Spleen (tissue), 11 donors: Measurements from ENCODE around the gene FSTL1. TPM values are rescaled to one million over a fixed set of nuclear protein-coding genes. Genes with fewer than 3 reads are reported as not detected.

Experiments
- DNase-seq: peaks from one replicate; pipeline ENCODE4 v3.0.0-alpha.2; 2020
- H3K27ac ChIP-seq, 8 donors: fragments of 200-600 bp; sonication (generic) in 7 of 8; 1 replicate in 4 of 8; 2 replicates in 4 of 8; pipeline versions ENCODE4 v1.5.0 to v1.8.0; 2016 to 2021; ENCODE audit warnings: inconsistent platforms in 4 of 8, mild to moderate bottlenecking in 4 of 8, moderate library complexity in 1 of 8
- H3K27me3 ChIP-seq, 7 donors: fragments of 200-600 bp; sonication (generic) in 6 of 7; replicated peaks in 1 of 7; 1 replicate in 4 of 7; 2 replicates in 3 of 7; pipeline versions ENCODE4 v1.5.0 to v1.8.0; 2016 to 2021; ENCODE audit warnings: inconsistent platforms in 3 of 7, mild to moderate bottlenecking in 1 of 7
- H3K36me3 ChIP-seq, 6 donors: fragments of 200-600 bp; sonication (generic) in 5 of 6; 1 replicate in 4 of 6; 2 replicates in 2 of 6; pipeline versions ENCODE4 v1.5.0 to v1.8.0; 2016 to 2021; ENCODE audit warnings: inconsistent platforms in 2 of 6
- H3K4me1 ChIP-seq, 6 donors: fragments of 200-600 bp; sonication (generic) in 5 of 6; 1 replicate in 3 of 6; 2 replicates in 3 of 6; pipeline versions ENCODE4 v1.5.0 to v1.8.0; 2016 to 2021; ENCODE audit warnings: inconsistent platforms in 3 of 6
- H3K4me3 ChIP-seq, 8 donors: fragments of 200-600 bp; sonication (generic) in 7 of 8; 1 replicate in 4 of 8; 2 replicates in 4 of 8; pipeline versions ENCODE4 v1.5.0 to v1.8.0; 2016 to 2021; ENCODE audit warnings: inconsistent platforms in 4 of 8, mild to moderate bottlenecking in 4 of 8, moderate library complexity in 2 of 8
- H3K9me3 ChIP-seq, 8 donors: fragments of 200-600 bp; sonication (generic) in 7 of 8; 1 replicate in 4 of 8; 2 replicates in 4 of 8; pipeline versions ENCODE4 v1.5.0 to v1.8.0; 2016 to 2021; ENCODE audit warnings: inconsistent platforms in 4 of 8
- POLR2A ChIP-seq, 3 donors: fragments of 450-650 bp; IDR thresholded peaks; one replicate each; pipeline ENCODE4 v1.5.1; 2017; ENCODE audit warnings: antibody characterized with exemption in 3 of 3, mild to moderate bottlenecking in 1 of 3
- POLR2AphosphoS5 ChIP-seq, 3 donors: sonication (generic); formaldehyde crosslinking; IDR thresholded peaks; one replicate each; pipeline ENCODE4 v1.5.1; 2017; ENCODE audit warnings: antibody characterized with exemption in 3 of 3
- WGBS, 5 donors: extraction: QIAGEN DNeasy Blood & Tissue Kit in 3 of 5; methylation state at CpG; one replicate each; pipeline versions ENCODE4 v1.1.5 to v1.1.7; 2013 to 2018; 5-methylcytosine and 5-hydroxymethylcytosine counted together
- intact Hi-C: fragments of 100-400 bp; cut with DNase I; formaldehyde crosslinking; loops from one replicate; pipeline ENCODE4 v1.15.0; 2023; ENCODE audit warnings: low total_unique reads
- polyA plus RNA-seq, 3 donors: library from polyadenylated mRNA; stranded (reverse); fragments of 200-250 nt; gene quantifications; one replicate each; pipeline ENCODE4 v1.2.1, GENCODE V29; 2013
- total RNA-seq, 7 donors: library from RNA; depleted of rRNA in 3 of 7; stranded (reverse); fragments of >200 nt in 3 of 7; fragmentation: NEBNext Ultra II Directional in 4 of 7; extraction: Animal tissue kit (Norgen Biotek cat#: 25700) in 4 of 7; gene quantifications; one replicate each; pipeline versions ENCODE4 v1.1.0 to v1.2.1, GENCODE V29; 2016 to 2021
- TF ChIP-seq, protein P1 (sequence below), 11 experiments: fragments of 200-600 bp in 7 of 11; fragments of 450-650 bp in 4 of 11; sonication (generic) in 4 of 11; IDR thresholded peaks in 8 of 11; conservative IDR thresholded peaks in 3 of 11; 1 replicate in 7 of 11; 2 replicates in 4 of 11; pipeline versions ENCODE4 v1.4.0 to v1.8.0; 2016 to 2021; ENCODE audit warnings: antibody characterized with exemption in 11 of 11, inconsistent platforms in 4 of 11, mild to moderate bottlenecking in 1 of 11
- donor health status: healthy with polysubstance abuse.
- donor health status: DM: no; HTN: no; CAD: no; lungs with moderate emphysema.
- donor health status: DM: no; HTN: no; CAD: no.
- donor health status: Bipolar disorder and iron deficiency.
- donor health status: healthy.
- donor health status: DM: no; HTN: no; CAD: no.
- donor health status: DM: yes; HTN: yes; CAD: no.

FSTL1 gene
- total and polyA plus RNA-seq, 10 donors: 6.7 to 228 (median 99.3) TPM

DNA sequence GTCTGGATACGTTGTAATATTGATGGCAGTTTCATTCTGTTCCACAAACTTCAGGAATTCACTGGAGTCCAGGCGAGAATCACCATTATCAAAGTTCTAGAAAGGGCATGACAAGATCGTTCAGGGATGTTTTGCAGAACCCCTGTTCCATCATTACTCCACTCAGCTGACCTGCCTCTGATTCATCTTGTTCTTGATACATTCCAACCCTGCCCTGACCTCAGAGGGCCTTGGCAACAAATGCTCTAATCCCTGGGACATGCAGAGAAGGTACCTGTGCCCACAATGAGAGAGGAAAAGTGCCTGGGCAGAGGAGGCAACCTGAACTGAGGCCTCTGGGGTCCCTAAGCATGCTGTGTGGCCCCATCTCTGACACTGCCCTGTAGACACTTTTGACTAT, 45.9 kb downstream of the FSTL1 start:
- 84 to 96% (median 86%) methylated on average over 3 of the region's 3 CpGs for WGBS, 5 donors
- TF ChIP-seq POLR2AphosphoS5 (IDR thresholded peaks at IDR 0.05) (no peak), POLR2A (IDR thresholded peaks at IDR 0.05) (no peak)
- TF ChIP-seq, protein P1, sequence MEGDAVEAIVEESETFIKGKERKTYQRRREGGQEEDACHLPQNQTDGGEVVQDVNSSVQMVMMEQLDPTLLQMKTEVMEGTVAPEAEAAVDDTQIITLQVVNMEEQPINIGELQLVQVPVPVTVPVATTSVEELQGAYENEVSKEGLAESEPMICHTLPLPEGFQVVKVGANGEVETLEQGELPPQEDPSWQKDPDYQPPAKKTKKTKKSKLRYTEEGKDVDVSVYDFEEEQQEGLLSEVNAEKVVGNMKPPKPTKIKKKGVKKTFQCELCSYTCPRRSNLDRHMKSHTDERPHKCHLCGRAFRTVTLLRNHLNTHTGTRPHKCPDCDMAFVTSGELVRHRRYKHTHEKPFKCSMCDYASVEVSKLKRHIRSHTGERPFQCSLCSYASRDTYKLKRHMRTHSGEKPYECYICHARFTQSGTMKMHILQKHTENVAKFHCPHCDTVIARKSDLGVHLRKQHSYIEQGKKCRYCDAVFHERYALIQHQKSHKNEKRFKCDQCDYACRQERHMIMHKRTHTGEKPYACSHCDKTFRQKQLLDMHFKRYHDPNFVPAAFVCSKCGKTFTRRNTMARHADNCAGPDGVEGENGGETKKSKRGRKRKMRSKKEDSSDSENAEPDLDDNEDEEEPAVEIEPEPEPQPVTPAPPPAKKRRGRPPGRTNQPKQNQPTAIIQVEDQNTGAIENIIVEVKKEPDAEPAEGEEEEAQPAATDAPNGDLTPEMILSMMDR (IDR thresholded peaks at IDR 0.05 in 8 of 11, conservative IDR thresholded peaks at IDR 0.05 in 3 of 11): no peak
- Histone ChIP-seq H3K9me3 (no peaks in the 10 kb centered on the region), H3K27ac (no peak overlapping the region), H3K4me1 (no peaks in the 10 kb centered on the region), H3K27me3 (no peaks in the 10 kb centered on the region), H3K36me3 (peaks cover 0 to 91% (median 12%) of the 10 kb centered on the region in 6 donors), H3K4me3 (no peak overlapping the region)
- intact Hi-C loops: loop anchor here (5.0 kb wide), 1 partner anchor 308 kb away; no protein-coding TSS in a partner anchor
- DNase-seq: no peak

DNA sequence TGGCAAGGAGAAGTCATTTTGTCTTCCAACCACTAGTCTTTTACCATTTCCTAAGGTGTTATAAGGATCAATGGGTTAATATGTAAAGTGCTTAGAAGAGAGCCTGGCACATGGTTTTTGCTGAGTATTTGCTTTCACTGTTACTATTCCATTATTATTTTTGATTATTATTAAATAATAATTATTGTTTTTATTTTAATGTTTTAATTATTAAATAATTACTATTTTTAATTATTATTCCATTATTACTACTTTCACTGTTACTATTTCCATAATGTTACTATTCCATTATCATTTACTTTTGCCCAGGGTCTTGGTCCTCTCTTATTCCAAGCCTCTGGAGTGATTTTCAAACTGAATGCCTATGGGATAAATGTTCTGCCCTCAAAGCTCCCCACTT, 48.5 kb downstream of the FSTL1 start:
- H3K27ac ChIP-seq: no peak overlapping the region
- H3K4me1 ChIP-seq: peaks cover 0 to 7% (median 0%) of the 10 kb centered on the region in 6 donors
- TF ChIP-seq POLR2AphosphoS5 (IDR thresholded peaks at IDR 0.05) (no peak), POLR2A (IDR thresholded peaks at IDR 0.05) (no peak)
- TF ChIP-seq, protein P1 (IDR thresholded peaks at IDR 0.05 in 8 of 11, conservative IDR thresholded peaks at IDR 0.05 in 3 of 11): no peak
- H3K36me3 ChIP-seq: peaks cover 0 to 90% (median 13%) of the 10 kb centered on the region in 6 donors
- intact Hi-C loops: no loop called here
- H3K4me3 ChIP-seq: no peak overlapping the region
- H3K27me3 ChIP-seq: no peaks in the 10 kb centered on the region
- DNase-seq: no peak
- no peaks in the 10 kb centered on the region for H3K9me3 ChIP-seq

DNA sequence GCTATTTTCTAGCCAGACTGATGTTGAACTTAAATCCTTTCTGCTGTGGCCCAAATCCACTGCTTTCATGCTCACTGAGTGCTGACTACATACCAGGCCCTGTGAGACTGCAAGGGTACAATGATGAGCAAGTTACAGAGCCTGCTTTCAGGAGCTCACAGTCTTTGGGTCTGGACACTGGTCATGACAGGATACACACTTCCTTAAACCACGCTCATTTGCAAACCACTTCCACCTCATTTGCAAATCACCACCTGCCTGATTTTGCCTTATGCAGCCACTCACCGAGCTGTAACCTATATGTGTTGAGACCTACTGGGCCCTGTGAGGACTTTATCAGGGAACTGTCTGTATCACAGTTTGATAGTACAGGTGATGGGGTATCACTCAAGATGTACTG, 51.4 kb downstream of the FSTL1 start:
- WGBS, 5 donors: 39 to 62% (median 50%) methylated on average over 2 of the region's 2 CpGs
- intact Hi-C loops: no loop called here
- H3K4me3 ChIP-seq: no peak overlapping the region
- no peaks in the 10 kb centered on the region for H3K27me3 ChIP-seq
- no peak overlapping the region for H3K27ac ChIP-seq
- no peaks in the 10 kb centered on the region for H3K9me3 ChIP-seq
- DNase-seq: no peak
- peaks cover 0 to 90% (median 12%) of the 10 kb centered on the region in 6 donors for H3K36me3 ChIP-seq
- TF ChIP-seq POLR2A (IDR thresholded peaks at IDR 0.05) (no peak), POLR2AphosphoS5 (IDR thresholded peaks at IDR 0.05) (no peak)
- TF ChIP-seq, protein P1 (IDR thresholded peaks at IDR 0.05 in 8 of 11, conservative IDR thresholded peaks at IDR 0.05 in 3 of 11): no peak
- peaks cover 0 to 7% (median 0%) of the 10 kb centered on the region in 6 donors for H3K4me1 ChIP-seq

DNA sequence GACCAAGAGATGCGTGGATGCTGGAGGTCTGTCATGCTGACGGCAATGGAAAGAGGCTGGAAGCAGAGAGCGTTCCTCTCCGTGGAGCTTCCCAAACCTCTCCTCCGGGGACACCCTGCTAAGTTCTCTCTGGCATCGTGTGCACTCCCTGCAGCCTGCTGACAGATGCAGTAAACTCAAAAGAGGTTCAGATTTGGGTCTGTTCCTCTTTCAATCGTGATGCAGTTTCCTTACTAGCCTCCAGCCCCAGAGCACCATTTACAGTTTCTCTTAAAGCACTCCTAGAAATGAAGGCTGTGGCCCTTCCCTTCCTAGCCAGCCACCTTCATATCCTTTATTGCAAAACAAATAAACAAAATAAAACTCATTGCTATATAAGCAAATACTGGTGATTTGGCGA, 54.3 kb downstream of the FSTL1 start:
- Histone ChIP-seq H3K4me3 (no peak overlapping the region), H3K27me3 (no peaks in the 10 kb centered on the region), H3K36me3 (peaks cover 0 to 67% (median 7%) of the 10 kb centered on the region in 6 donors), H3K4me1 (peaks cover 0 to 7% (median 0%) of the 10 kb centered on the region in 6 donors), H3K27ac (no peak overlapping the region), H3K9me3 (no peaks in the 10 kb centered on the region)
- intact Hi-C loops: no loop called here
- 76 to 87% (median 83%) methylated on average over 8 of the region's 8 CpGs for WGBS, 5 donors
- no peak for DNase-seq
- TF ChIP-seq POLR2A (IDR thresholded peaks at IDR 0.05) (no peak), POLR2AphosphoS5 (IDR thresholded peaks at IDR 0.05) (no peak)
- TF ChIP-seq, protein P1 (IDR thresholded peaks at IDR 0.05 in 8 of 11, conservative IDR thresholded peaks at IDR 0.05 in 3 of 11): no peak
